ENCODE measurements around the gene SERPINB1. TPM values are rescaled to one million over a fixed set of nuclear protein-coding genes. Genes with fewer than 3 reads are reported as not detected.
A peak's percentile ranks its signal among the peaks of the same experiment; 100 is the strongest.

Gene SERPINB1
- total and polyA plus RNA-seq, 10 of the 15 experiments (the other 5 are each of a cell fraction or from before 2014, with no cell fraction given), result 0.45 to 2.4 (median 0.83) TPM

- peak; percentile 5 to 34; a peak in 1 of 4 replicates for TF ChIP-seq BHLHE40 (IDR thresholded peaks at IDR 0.05; ENCODE audit: borderline replicate concordance in 1 of 2, low read depth in 2 of 2, low read length in 1 of 2)
Measured at GRCh38 chr6:2866171-2866846, 24.6 kb upstream of the SERPINB1 start (continued).

- POLR2A ChIA-PET, result interaction anchor here (0.5 to 9.9 kb wide), 8 partner anchors 10 to 1533 kb away, joined by 3 to 126 read pairs (median 11); partner anchors contain the start of gene SERPINB1
- Histone ChIP-seq H3K4me2 (ENCODE audit: control insufficient read depth, insufficient read depth) (peak overlapping the region; percentile 79), H3K4me1 (ENCODE audit: control insufficient read depth, insufficient read depth, low read length) (peaks cover 52% of the 10 kb centered on the region), H3K79me2 (ENCODE audit: control insufficient read depth, insufficient read depth, low read length) (no peaks in the 10 kb centered on the region), H4K20me1 (ENCODE audit: control insufficient read depth, insufficient read depth) (no peaks in the 10 kb centered on the region), H3K9me3 (replicated peaks; ENCODE audit: control insufficient read depth, insufficient read depth, low read length) (peaks cover 7% of the 10 kb centered on the region; the same call in 2 of the 3 replicates), H3K36me3 (ENCODE audit: control insufficient read depth in 2 of 2, insufficient read depth in 2 of 2, low read length in 1 of 2) (no peaks in the 10 kb centered on the region), H3K4me3 (no peak overlapping the region), H3K9ac (ENCODE audit: control insufficient read depth, insufficient read depth, low read length) (no peak overlapping the region), H2AFZ (ENCODE audit: control insufficient read depth, low read depth, low read length) (peak overlapping the region; percentile 46; the same call in 1 of the 2 replicates), H3K27ac (ENCODE audit: control insufficient read depth, insufficient read depth) (peak overlapping the region; percentile 67; the same call in 1 of the 2 replicates), H3K27me3 (replicated peaks in 1 of 2; ENCODE audit: control insufficient read depth in 2 of 2, insufficient read depth in 2 of 2, low read length in 1 of 2) (no peaks in the 10 kb centered on the region)
- CTCF ChIA-PET, result interaction anchor here (1.3 to 5.5 kb wide), 10 partner anchors 10 to 74 kb away, joined by 3 to 57 read pairs (median 11); no protein-coding TSS in a partner anchor
- no TSS peak for BruUV-seq (replicated peaks)
- in situ Hi-C loops (cut with MboI), result no loop called here
- TF ChIP-seq RCOR1 (conservative IDR thresholded peaks at IDR 0.05; ENCODE audit: low read depth, low read length) (0 out of 2 replicates have a peak, but pooled peaks have one; percentile 9), NFXL1 (IDR thresholded peaks at IDR 0.05; ENCODE audit: borderline replicate concordance) (no peak), RFX5 (IDR thresholded peaks at IDR 0.05; ENCODE audit: low read depth, low read length) (no peak), ETV6 (conservative IDR thresholded peaks at IDR 0.05 in 1 of 2, IDR thresholded peaks at IDR 0.05 in 1 of 2; ENCODE audit: borderline replicate concordance in 1 of 2, low read depth in 1 of 2) (no peak), SMAD5 (IDR thresholded peaks at IDR 0.05; ENCODE audit: low read depth) (no peak)
- RAD21 ChIA-PET (ENCODE audit: unreplicated experiment), result interaction anchor here (1.0 to 7.3 kb wide), 13 partner anchors 10 to 74 kb away, joined by 3 to 92 read pairs (median 8); partner anchors contain the start of gene SERPINB1
- FAIRE-seq (no peak), DNase-seq (ENCODE audit: low read depth, low spot score) (no peak), ATAC-seq (peak; percentile 6; the same call in 2 of the 3 replicates)
- intact Hi-C loops (cut with micrococcal nuclease; ENCODE audit: unreplicated experiment), result loop anchor here (2.0 to 10.0 kb wide), 2 partner anchors 19 to 339 kb away; no protein-coding TSS in a partner anchor
- SMC1A ChIA-PET (ENCODE audit: uncharacterized antibody, unreplicated experiment), result interaction anchor here (0.8 to 10.2 kb wide), 16 partner anchors 8 to 74 kb away, joined by 3 to 136 read pairs (median 8); no protein-coding TSS in a partner anchor
- WGBS (ENCODE audit: insufficient coverage, insufficient replicate concordance, low lambda C conversion rate, missing lambda C conversion rate), result 57% methylated on average over 4 of the region's 4 CpGs
Measured at GRCh38 chr6:2865694-2866151, 24.1 kb upstream of the SERPINB1 start.
